HG02885 (cell line): ENCODE data around the gene PLA2G4A.

Experiments used
- ATAC-seq: cut with Tn5 transposase; IDR thresholded peaks from one replicate; pipeline ENCODE4 v1.9.1; 2021; ENCODE audit warnings: mild to moderate bottlenecking; ENCODE audit not compliant: unreplicated experiment, poor library complexity

The PLA2G4A gene

GRCh38 chr1:186999506-186999905 lies 170.8 kb downstream of the PLA2G4A start:
- ATAC-seq: no peak

- no peak for ATAC-seq
Measured at GRCh38 chr1:187001198-187001889, 172.6 kb downstream of the PLA2G4A start.

- ATAC-seq: no peak
Measured at GRCh38 chr1:187003353-187003752, 174.6 kb downstream of the PLA2G4A start.

GRCh38 chr1:187006896-187007295 lies 178.1 kb downstream of the PLA2G4A start:
- no peak for ATAC-seq

- no peak for ATAC-seq
Measured at GRCh38 chr1:187009320-187009719, 180.6 kb downstream of the PLA2G4A start.

GRCh38 chr1:187010571-187011309 lies 182.0 kb downstream of the PLA2G4A start:
- no peak for ATAC-seq

- no peak for ATAC-seq
Measured at GRCh38 chr1:187013582-187014200, 184.9 kb downstream of the PLA2G4A start.

- no peak for ATAC-seq
Measured at GRCh38 chr1:187018291-187018690, 189.5 kb downstream of the PLA2G4A start.

GRCh38 chr1:187027253-187027652 lies 198.5 kb downstream of the PLA2G4A start:
- no peak for ATAC-seq

GRCh38 chr1:187032316-187032981 lies 203.7 kb downstream of the PLA2G4A start:
- ATAC-seq: no peak

GRCh38 chr1:187032982-187033692 lies 204.4 kb downstream of the PLA2G4A start:
- no peak for ATAC-seq

GRCh38 chr1:187033693-187034390 lies 205.1 kb downstream of the PLA2G4A start:
- no peak for ATAC-seq

- no peak for ATAC-seq
Measured at GRCh38 chr1:187034501-187034900, 205.8 kb downstream of the PLA2G4A start.

GRCh38 chr1:187037973-187038553 lies 209.3 kb downstream of the PLA2G4A start:
- ATAC-seq: no peak
